Stimulated activated memory B cell treated with anti-CD40 and anti-IgM and Interleukin-4, amounts not matched to agents 10 μg/mL and 1 μg/mL and 100 μg/mL, for 72 hours (primary cell): Measurements from ENCODE around the gene LTF.

Source experiments
- ATAC-seq: fragments of 150-1000 bp; cut with Tn5 transposase; 2 replicates; pipeline ENCODE4 v1.10.0; 2021
- H3K27ac Mint-ChIP-seq: one replicate; pipeline ENCODE4 v1.8.0; 2022; ENCODE audit warnings: mild to moderate bottlenecking, mixed read lengths
- H3K27me3 Mint-ChIP-seq: one replicate; pipeline ENCODE4 v1.8.0; 2022; ENCODE audit warnings: mixed read lengths
- H3K36me3 Mint-ChIP-seq: one replicate; pipeline ENCODE4 v1.8.0; 2022; ENCODE audit warnings: mixed read lengths
- H3K4me1 Mint-ChIP-seq: one replicate; pipeline ENCODE4 v1.8.0; 2022; ENCODE audit warnings: mixed read lengths
- H3K4me3 Mint-ChIP-seq: one replicate; pipeline ENCODE4 v1.8.0; 2022; ENCODE audit warnings: mild to moderate bottlenecking, moderate library complexity, mixed read lengths
- H3K9me3 Mint-ChIP-seq: one replicate; pipeline ENCODE4 v1.8.0; 2022; ENCODE audit warnings: mixed read lengths

LTF gene

DNA sequence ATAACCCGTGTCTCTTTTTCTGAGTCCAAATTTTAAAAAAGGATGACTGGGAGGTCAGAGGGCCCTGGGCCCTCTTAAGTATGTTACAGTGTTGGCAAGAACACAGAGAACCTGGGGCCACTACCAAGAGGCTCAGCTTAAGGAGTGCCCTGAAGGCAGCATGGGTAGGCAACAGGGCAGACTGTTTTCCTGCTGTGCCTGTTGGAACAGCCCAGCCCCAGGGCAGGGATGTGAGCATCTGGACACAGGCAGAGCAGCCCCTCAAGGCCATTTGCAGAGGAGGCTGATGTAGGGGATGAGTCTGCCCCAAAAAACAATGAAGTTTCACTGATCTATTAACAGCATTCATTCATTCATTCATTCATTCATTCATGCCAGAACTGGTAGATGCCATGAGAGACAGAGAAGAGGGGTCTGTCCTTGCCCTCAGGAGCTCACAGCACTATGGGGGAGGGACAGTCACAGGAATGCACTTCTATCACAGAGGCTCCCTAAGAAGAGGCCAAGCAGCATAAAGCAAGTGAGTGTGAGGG is 2.2 kb upstream of the LTF start:
- no peak for ATAC-seq
- Mint-ChIP-seq H3K4me3 (no peak overlapping the region), H3K27ac (no peak overlapping the region), H3K36me3 (no peaks in the 10 kb centered on the region), H3K9me3 (no peaks in the 10 kb centered on the region), H3K27me3 (peaks cover 42% of the 10 kb centered on the region), H3K4me1 (no peaks in the 10 kb centered on the region)

DNA sequence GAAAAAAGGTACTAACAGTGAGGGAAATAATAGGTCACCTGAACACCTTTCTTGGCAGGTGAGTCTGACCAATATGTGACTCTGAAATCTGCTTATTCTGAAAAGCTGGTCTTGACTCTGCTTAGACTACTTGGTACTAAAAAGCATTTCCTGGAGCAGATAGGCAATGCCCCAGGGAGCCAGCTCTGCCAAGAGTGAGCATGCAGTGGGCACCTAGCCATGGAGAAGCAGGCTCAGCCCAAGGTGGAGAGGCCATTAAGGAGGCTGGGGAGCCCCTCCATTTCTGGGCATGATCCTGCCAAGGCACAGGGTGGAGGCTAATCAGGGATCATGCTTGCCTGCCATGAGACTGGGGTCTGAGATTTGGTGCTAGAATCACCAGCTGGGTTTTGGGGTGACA is 1.6 kb upstream of the LTF start:
- no peak overlapping the region for H3K4me3 Mint-ChIP-seq
- H3K9me3 Mint-ChIP-seq, result no peaks in the 10 kb centered on the region
- no peaks in the 10 kb centered on the region for H3K4me1 Mint-ChIP-seq
- H3K27ac Mint-ChIP-seq, result no peak overlapping the region
- H3K27me3 Mint-ChIP-seq, result peaks cover 48% of the 10 kb centered on the region
- H3K36me3 Mint-ChIP-seq, result no peaks in the 10 kb centered on the region
- no peak for ATAC-seq

DNA sequence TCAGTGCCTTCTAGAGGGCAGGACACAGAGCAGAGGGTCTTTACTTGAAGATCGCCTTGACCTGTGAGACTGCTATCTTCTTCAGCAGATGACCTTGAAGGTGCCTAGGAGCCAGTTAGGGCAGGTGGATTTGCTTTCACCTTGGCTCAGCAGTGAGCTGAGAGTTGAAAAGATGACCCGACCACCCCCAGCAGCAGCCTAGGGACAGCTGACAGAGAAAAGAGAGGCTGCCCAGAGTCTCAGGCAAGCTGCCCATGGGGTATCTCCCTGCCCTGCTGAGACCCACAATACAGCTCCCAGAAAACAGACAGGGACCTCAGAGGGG is 453 bp upstream of the LTF start:
- Mint-ChIP-seq H3K4me1 (no peaks in the 10 kb centered on the region), H3K36me3 (no peaks in the 10 kb centered on the region), H3K9me3 (no peaks in the 10 kb centered on the region), H3K27ac (no peak overlapping the region), H3K27me3 (peaks cover 59% of the 10 kb centered on the region), H3K4me3 (no peak overlapping the region)
- no peak for ATAC-seq

DNA sequence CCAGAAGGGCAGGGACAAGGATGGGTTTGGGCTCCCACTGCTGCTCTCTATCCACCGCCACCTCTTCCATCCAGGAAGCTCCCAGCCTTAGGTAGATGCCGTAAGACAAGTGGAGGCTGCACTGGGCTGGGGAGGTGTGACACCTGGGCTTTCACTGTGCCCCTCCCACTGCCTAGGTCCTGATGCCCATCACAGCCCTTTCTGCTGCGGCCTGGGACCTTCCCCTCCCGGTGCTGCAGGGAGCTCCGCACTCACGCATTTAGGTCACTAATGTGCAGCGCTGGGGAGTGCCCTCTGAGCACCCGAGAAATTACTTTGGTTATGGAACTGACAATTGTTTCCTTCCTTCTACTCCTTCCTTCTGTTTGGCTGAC is 850 bp downstream of the LTF start:
- Mint-ChIP-seq H3K36me3 (no peaks in the 10 kb centered on the region), H3K9me3 (no peaks in the 10 kb centered on the region), H3K4me1 (no peaks in the 10 kb centered on the region), H3K27me3 (peaks cover 71% of the 10 kb centered on the region), H3K4me3 (no peak overlapping the region), H3K27ac (no peak overlapping the region)
- ATAC-seq, result no peak

DNA sequence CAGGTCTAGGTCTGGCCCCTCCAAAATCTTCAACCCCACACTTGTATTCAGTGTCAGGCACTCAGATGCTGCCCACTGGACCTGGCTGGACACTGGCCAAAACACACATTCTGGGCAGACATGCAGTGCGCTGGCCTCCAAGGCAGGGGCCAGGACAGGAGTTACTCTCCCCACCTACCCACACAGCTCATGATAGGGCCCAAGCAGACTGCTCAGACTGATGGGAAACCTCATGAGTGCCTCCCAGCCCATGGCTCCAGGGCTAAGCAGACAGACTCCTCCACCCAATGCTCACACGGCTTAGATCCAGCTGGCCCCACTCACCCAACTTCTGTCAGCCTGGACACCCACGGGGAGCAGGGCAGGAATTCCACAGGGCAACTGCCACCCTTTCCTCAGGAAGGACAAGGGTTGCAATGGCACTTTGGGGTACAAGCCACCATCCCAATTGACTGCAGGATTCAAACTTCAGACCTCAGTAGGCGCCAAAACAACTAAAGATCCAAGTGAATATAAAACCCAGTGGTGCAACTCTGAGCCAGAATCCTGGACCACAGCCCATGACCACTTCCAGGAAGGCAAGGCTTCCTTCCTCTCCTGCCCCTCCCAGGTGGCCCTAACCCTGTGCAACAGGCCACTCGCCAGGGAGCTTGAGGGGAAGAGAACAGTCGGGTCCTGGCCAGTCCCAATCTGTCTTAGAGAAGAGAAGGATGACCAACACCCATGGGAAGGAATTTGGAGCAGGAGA is 1.4 kb downstream of the LTF start:
- Mint-ChIP-seq H3K9me3 (no peaks in the 10 kb centered on the region), H3K27ac (no peak overlapping the region), H3K4me3 (no peak overlapping the region), H3K36me3 (no peaks in the 10 kb centered on the region), H3K27me3 (peaks cover 71% of the 10 kb centered on the region), H3K4me1 (no peaks in the 10 kb centered on the region)
- ATAC-seq, result peak; percentile 5

DNA sequence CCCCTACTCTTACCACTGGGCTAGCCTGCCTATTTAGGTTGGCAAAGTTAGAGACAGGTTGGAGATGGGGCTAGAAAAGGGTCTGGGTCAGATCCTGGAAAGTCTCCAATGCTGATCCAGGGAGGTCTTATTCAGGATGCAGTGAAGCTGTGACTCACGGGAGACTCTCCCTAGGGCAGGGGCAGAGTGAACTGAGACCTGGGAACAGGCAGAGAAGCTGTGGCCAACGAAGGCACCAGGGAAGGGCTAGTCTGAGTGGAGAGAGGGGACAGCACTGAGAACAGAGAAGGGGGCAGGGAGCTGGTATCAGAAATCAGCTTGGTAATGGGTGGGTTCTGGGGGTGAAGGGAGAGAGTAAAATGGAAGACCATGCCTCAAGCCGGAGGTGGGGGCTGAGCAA is 2.2 kb downstream of the LTF start:
- peak; percentile 6 for ATAC-seq
- Mint-ChIP-seq H3K9me3 (no peaks in the 10 kb centered on the region), H3K4me1 (no peaks in the 10 kb centered on the region), H3K36me3 (no peaks in the 10 kb centered on the region), H3K27me3 (peaks cover 71% of the 10 kb centered on the region), H3K4me3 (no peak overlapping the region), H3K27ac (no peak overlapping the region)

DNA sequence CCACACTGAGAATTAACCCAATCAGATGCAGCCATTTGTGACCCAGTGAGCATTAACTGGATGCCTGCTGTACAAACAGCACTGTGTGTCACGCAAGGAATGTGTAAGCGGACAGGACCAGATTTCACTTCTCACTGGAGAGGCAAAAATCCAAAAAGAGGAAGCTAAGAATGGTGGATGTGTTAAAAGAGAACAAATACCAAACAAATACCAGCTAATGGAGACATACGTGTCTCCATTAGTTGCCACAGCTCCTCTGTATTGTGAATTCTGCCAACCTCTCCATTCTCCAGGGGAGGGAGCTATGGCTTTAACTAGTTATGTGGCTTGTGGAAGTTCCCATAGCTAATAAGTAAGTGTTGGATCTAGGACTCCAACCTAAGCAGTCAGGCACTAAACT is 2.6 kb downstream of the LTF start:
- Mint-ChIP-seq H3K9me3 (no peaks in the 10 kb centered on the region), H3K27me3 (peaks cover 71% of the 10 kb centered on the region), H3K36me3 (no peaks in the 10 kb centered on the region), H3K4me1 (no peaks in the 10 kb centered on the region), H3K27ac (no peak overlapping the region), H3K4me3 (no peak overlapping the region)
- no peak for ATAC-seq

DNA sequence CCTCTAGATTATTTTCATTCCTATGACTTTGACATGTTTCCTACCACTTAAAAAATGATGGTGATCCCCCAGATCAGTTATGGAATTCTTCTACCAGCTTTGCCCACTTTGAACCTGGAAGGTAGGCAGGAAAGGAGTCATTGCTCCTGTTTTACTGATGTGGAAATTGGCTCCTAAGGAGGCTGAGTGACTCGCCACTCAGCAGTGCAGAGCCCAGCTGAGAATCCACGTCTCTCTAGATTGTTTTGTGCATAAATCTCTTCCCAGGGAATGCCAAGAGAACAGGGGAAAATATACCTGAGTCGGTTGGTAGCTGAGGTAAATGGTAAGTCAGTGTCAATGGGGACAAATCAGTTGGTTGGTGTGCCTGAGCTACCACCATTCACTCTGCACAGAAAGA is 4.7 kb downstream of the LTF start:
- no peaks in the 10 kb centered on the region for H3K4me1 Mint-ChIP-seq
- H3K36me3 Mint-ChIP-seq, result no peaks in the 10 kb centered on the region
- no peak for ATAC-seq
- no peaks in the 10 kb centered on the region for H3K9me3 Mint-ChIP-seq
- H3K4me3 Mint-ChIP-seq, result no peak overlapping the region
- no peak overlapping the region for H3K27ac Mint-ChIP-seq
- peaks cover 61% of the 10 kb centered on the region for H3K27me3 Mint-ChIP-seq

DNA sequence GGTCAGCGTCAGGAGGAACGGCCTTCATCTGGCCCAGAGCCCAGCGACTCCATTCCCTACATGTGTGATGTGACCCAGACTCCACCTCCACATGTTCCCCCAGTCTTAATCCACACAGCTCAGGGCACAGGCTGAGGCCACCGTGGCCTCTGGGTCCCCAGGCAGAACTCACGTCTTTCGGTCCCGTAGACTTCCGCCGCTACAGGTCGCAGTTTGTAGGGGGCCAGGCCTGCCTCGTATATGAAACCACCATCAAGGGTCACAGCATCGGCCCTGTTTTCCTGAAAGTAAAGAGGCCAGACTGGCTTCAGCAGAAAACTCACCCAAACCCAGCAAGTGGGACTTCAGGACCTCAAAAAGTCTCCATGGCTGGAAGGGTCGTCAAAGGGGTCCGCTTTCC is 8.6 kb downstream of the LTF start:
- no peak overlapping the region for H3K27ac Mint-ChIP-seq
- H3K36me3 Mint-ChIP-seq, result no peaks in the 10 kb centered on the region
- peaks cover 38% of the 10 kb centered on the region for H3K27me3 Mint-ChIP-seq
- no peaks in the 10 kb centered on the region for H3K9me3 Mint-ChIP-seq
- no peak overlapping the region for H3K4me3 Mint-ChIP-seq
- peaks cover 7% of the 10 kb centered on the region for H3K4me1 Mint-ChIP-seq
- no peak for ATAC-seq

DNA sequence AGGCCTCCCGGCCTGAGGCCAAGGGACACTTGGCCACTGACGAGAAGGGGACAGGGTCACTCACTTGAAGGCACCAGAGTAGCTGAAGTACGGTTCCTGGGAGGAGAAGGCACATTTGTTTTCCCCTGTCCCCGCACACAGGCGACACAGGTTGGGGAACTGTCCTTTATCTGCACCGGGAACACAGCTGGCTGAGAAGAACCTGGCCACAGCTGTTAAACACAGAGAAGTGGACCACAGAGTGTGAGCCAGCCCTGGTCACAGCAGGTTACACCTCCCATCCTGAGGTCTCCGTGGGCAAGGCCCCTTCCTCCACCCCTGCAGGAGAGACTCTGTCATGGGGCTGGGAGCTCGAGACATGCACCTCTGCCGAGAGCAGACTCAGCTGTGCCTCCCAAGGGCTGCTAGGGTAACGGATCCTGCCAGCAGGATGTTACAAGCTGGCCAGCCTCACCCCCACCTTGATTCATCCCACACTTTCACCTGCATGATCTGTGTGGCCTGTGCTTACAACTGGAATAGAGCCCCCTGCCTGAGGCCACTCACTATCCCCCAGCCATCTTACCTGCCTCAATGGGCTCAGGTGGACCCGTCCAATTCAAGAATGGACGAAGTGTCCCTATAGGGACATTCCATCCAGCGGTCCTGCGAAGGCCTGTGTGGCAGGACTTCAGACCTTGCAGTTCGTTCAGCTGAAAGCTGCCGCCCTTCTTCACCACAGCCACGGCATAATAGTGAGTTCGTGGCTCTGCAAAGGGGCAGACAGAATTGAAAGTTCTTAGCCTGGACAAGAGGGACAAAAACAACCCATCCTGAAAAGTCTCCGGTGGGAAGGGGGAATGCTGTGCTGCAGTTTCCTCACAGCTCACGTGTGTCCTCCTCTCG is 9.2 kb downstream of the LTF start:
- ATAC-seq, result no peak
- Mint-ChIP-seq H3K36me3 (no peaks in the 10 kb centered on the region), H3K27me3 (peaks cover 31% of the 10 kb centered on the region), H3K27ac (no peak overlapping the region), H3K4me1 (peaks cover 7% of the 10 kb centered on the region), H3K4me3 (no peak overlapping the region), H3K9me3 (no peaks in the 10 kb centered on the region)

DNA sequence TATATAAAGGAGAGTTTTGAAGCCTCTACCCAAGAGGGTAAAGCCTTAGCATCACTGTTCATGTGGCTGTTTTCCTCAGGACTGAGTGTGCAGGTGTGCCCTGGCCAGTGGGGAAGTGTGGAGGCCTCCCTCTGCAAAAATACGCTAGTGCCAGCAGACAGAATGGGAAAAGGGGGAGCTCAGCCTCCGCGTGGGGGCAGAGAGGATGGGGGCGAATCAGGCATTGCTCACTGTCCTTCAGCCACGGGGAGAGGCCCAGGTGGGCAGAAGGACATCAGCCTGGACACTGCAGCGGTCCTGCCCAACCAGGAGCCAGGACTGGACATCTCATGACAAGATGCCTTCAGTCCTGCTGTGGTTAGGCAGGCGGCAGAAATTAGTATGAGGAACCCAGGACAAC is 10.1 kb downstream of the LTF start:
- H3K36me3 Mint-ChIP-seq, result no peaks in the 10 kb centered on the region
- no peaks in the 10 kb centered on the region for H3K9me3 Mint-ChIP-seq
- peaks cover 24% of the 10 kb centered on the region for H3K27me3 Mint-ChIP-seq
- H3K4me1 Mint-ChIP-seq, result peaks cover 7% of the 10 kb centered on the region
- no peak overlapping the region for H3K27ac Mint-ChIP-seq
- ATAC-seq, result no peak
- no peak overlapping the region for H3K4me3 Mint-ChIP-seq

DNA sequence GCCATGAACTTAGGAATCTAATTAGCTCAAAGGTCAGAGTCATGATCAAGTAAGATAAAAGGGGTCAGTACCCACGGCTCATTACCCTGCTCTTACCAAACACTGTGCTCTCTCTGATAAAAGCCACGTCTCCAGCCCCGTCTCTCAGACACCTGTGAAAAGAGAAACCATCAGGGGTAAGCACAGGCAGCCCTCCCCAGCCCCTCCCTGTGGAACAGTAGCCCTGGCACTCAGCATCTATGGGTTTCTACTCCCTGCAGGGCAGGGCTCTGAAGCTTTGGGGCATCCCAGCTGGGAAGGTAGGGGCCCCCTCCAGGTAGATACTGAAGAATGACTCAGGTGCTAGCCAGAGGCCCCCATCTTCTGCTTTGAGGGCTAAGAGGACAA is 10.5 kb downstream of the LTF start:
- no peak overlapping the region for H3K27ac Mint-ChIP-seq
- no peaks in the 10 kb centered on the region for H3K36me3 Mint-ChIP-seq
- no peak overlapping the region for H3K4me3 Mint-ChIP-seq
- H3K27me3 Mint-ChIP-seq, result peaks cover 24% of the 10 kb centered on the region
- no peak for ATAC-seq
- no peaks in the 10 kb centered on the region for H3K9me3 Mint-ChIP-seq
- peaks cover 7% of the 10 kb centered on the region for H3K4me1 Mint-ChIP-seq

DNA sequence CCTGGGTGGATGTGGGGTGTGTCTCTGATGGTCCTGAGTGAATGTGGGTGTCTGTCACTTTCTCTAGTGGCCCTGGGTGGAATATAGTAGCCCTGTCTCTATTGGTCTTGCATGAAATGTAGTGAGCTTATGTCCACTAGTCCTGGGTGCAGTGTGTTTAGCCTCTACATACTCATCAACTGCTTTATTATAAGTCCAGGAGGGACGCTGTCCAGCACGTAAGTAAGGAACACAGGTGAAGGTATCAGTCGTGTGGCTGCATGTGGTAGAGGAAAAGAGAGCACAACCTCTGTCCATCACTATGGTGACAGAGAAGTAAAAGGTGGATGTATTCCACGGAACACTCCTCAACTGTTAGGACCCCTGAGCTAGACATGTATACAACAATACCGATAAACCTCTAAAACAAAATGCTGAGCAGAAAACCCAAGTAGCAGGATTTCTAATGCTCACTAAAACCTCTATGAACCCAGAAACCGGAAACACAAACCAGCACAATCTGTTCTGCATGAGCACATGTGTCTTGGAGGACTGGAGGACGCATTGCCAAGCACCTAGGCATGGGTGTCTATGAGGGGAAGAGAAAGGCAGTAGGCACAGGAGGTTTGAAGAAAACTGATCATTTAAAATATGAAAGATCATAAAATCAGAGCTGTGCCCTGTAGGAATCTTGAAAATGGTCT is 11.0 kb downstream of the LTF start:
- H3K27me3 Mint-ChIP-seq, result peaks cover 26% of the 10 kb centered on the region
- no peak for ATAC-seq
- no peak overlapping the region for H3K4me3 Mint-ChIP-seq
- H3K4me1 Mint-ChIP-seq, result peaks cover 12% of the 10 kb centered on the region
- H3K27ac Mint-ChIP-seq, result no peak overlapping the region
- no peaks in the 10 kb centered on the region for H3K9me3 Mint-ChIP-seq
- no peaks in the 10 kb centered on the region for H3K36me3 Mint-ChIP-seq

DNA sequence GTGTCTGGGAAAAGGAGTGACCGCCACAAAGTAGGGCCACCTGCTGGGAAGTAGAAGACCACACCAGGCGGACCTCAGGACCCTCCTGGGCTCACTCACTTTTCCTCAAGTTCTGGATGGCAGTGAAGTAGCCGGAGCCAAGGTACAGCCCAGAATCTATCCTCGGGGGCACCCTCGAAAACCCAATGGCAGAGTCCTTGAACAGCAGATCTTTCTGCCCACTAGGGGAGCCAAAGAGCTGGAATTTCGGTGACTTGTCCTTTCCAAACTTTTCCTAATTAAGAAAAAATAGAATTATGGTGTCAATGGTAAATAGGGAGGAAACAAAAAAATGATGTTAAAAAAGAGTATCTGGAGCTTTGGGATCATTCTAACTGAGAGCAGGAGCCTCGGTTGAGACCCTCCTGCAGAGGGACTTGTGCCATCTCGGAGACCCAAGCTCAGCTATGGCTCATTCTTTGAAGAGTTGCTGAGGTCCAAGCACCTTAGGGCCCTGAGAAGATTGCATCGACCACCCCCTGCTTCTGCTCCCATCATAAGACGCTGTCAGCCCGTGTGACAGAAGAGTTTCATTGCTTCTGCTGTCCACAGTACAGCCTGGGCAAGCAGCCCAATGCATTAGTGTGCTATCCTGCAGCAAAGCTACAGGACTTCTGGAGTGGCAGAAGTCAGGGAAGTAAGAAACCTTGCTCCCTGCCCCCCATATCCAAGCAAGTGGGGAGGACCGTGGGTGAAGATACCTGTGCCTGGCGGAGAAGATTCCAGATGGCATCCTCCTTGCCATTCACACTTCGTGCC is 14.8 kb downstream of the LTF start:
- Mint-ChIP-seq H3K9me3 (no peaks in the 10 kb centered on the region), H3K4me1 (peaks cover 12% of the 10 kb centered on the region), H3K27ac (no peak overlapping the region), H3K27me3 (peaks cover 26% of the 10 kb centered on the region), H3K4me3 (no peak overlapping the region), H3K36me3 (no peaks in the 10 kb centered on the region)
- no peak for ATAC-seq

DNA sequence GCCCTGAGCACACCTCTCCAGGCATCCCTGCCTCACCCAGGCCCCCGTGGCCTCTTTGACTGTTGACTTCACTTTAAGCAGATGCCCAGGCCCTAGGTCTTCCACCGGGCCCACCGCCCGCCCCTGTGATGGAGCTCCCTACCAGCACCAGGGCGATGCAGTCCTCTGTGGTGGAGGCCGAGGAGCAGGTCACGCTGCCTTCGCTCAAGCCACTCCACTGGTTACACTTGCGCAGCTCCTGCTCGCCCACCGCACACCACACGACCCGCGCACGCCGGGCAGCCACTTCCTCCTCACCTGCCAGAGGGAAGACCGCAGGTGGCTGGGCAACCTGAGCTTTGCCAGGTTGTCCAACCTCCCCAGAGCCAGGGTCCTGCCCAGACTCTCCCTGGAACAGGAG is 16.0 kb downstream of the LTF start:
- no peak overlapping the region for H3K4me3 Mint-ChIP-seq
- H3K27ac Mint-ChIP-seq, result no peak overlapping the region
- H3K9me3 Mint-ChIP-seq, result no peaks in the 10 kb centered on the region
- no peak for ATAC-seq
- H3K4me1 Mint-ChIP-seq, result peaks cover 8% of the 10 kb centered on the region
- no peaks in the 10 kb centered on the region for H3K36me3 Mint-ChIP-seq
- peaks cover 19% of the 10 kb centered on the region for H3K27me3 Mint-ChIP-seq
